PC-3 (cell line): ENCODE measurements around the gene AADAC. TPM values are rescaled to one million over a fixed set of nuclear protein-coding genes. Genes with fewer than 3 reads are reported as not detected.

Source experiments
- ATAC-seq: fragments of 200-7000 bp; cut with Tn5 transposase; 2 replicates; pipeline ENCODE4 v1.9.1; 2020; ENCODE audit warnings: mild to moderate bottlenecking, moderate library complexity
- BruUV-seq: library from RNA; stranded (reverse); fragments of 400-500 nt; replicated peaks from 2 replicates; lab custom pipeline; 2021; lab: Mats Ljungman, UMichigan
- CTCF ChIA-PET: fragments of 300-600 bp; sonication (Branson Sonifier 250); formaldehyde crosslinking; loops from one replicate; lab custom pipeline; 2022; ENCODE audit warnings: antibody characterized with exemption; lab: Charles Lee
- POLR2A ChIA-PET: fragments of 300-600 bp; sonication (Branson Sonifier 250); formaldehyde crosslinking; loops from one replicate; lab custom pipeline; 2022; ENCODE audit warnings: antibody characterized with exemption; ENCODE audit not compliant: unreplicated experiment; lab: Charles Lee
- DNase-seq: peaks from one replicate; pipeline ENCODE4 v3.0.0-alpha.2; 2015
- H2AFZ ChIP-seq: fragments of 300-600 bp; sonication (generic); 2 replicates; pipeline ENCODE4 v1.6.0; 2016; ENCODE audit warnings: antibody characterized with exemption, low read length
- H3F3A ChIP-seq: fragments of 300-600 bp; sonication (generic); one replicate; pipeline ENCODE4 v1.6.0; 2017; ENCODE audit warnings: antibody characterized with exemption, low read length, control low read depth, mild to moderate bottlenecking; ENCODE audit not compliant: unreplicated experiment
- H3K27ac ChIP-seq: fragments of 300-600 bp; sonication (generic); 2 replicates; pipeline ENCODE4 v1.5.1; 2016; ENCODE audit warnings: mild to moderate bottlenecking, low read length
- H3K27me3 ChIP-seq: fragments of 300-600 bp; sonication (generic); 2 replicates; pipeline ENCODE4 v1.6.1; 2016; ENCODE audit warnings: low read length, mixed read lengths
- H3K36me3 ChIP-seq: fragments of 300-600 bp; sonication (generic); 2 replicates; pipeline ENCODE4 v1.6.1; 2016; ENCODE audit warnings: low read depth, mixed run types, low read length, mixed read lengths
- H3K4me1 ChIP-seq: fragments of 300-600 bp; sonication (generic); 2 replicates; pipeline ENCODE4 v1.5.1; 2016; ENCODE audit warnings: low read length; ENCODE audit not compliant: insufficient read depth
- H3K4me2 ChIP-seq: fragments of 300-600 bp; sonication (generic); 2 replicates; pipeline ENCODE4 v1.6.0; 2016; ENCODE audit warnings: low read length
- H3K4me3 ChIP-seq: fragments of 300-600 bp; sonication (generic); 2 replicates; pipeline ENCODE4 v1.5.1; 2016; ENCODE audit warnings: mild to moderate bottlenecking, low read length, mixed read lengths
- H3K79me2 ChIP-seq: fragments of 300-600 bp; sonication (generic); 2 replicates; pipeline ENCODE4 v1.6.1; 2017; ENCODE audit warnings: low read length, mixed read lengths
- H3K9ac ChIP-seq: fragments of 300-600 bp; sonication (generic); 2 replicates; pipeline ENCODE4 v1.6.0; 2016; ENCODE audit warnings: mild to moderate bottlenecking, low read length
- H3K9me2 ChIP-seq: fragments of 300-600 bp; sonication (generic); replicated peaks from 2 replicates; pipeline ENCODE4 v1.6.1; 2016; ENCODE audit warnings: mixed run types, low read length, mixed read lengths
- H3K9me3 ChIP-seq: fragments of 300-600 bp; sonication (generic); 2 replicates; pipeline ENCODE4 v1.6.1; 2016; ENCODE audit warnings: low read length, mixed read lengths
- H4K20me1 ChIP-seq: fragments of 300-600 bp; sonication (generic); 2 replicates; pipeline ENCODE4 v1.6.1; 2016; ENCODE audit warnings: low read length, mixed read lengths
- CTCF ChIP-seq: fragments of 300-600 bp; sonication (generic); conservative IDR thresholded peaks from 2 replicates; pipeline ENCODE4 v1.5.1; 2017; ENCODE audit warnings: antibody characterized with exemption, low read depth, mild to moderate bottlenecking, low read length
- EZH2 ChIP-seq: fragments of 300-600 bp; sonication (generic); IDR thresholded peaks from one replicate; pipeline ENCODE4 v1.6.1; 2017; ENCODE audit warnings: antibody characterized with exemption, mild to moderate bottlenecking, low read length; ENCODE audit not compliant: unreplicated experiment
- EZH2phosphoT487 ChIP-seq: fragments of 300-600 bp; sonication (generic); IDR thresholded peaks from 2 replicates; pipeline ENCODE4 v1.6.1; 2018; ENCODE audit warnings: mild to moderate bottlenecking, antibody characterized with exemption, low read length, borderline replicate concordance
- intact Hi-C: fragments of 100-400 bp; cut with micrococcal nuclease; formaldehyde crosslinking; loops from 2 replicates; pipeline ENCODE4 v1.9.0; 2023
- total RNA-seq: library from RNA; depleted of rRNA; stranded (reverse); fragments of >200 nt; gene quantifications from 2 replicates; pipeline ENCODE4 v1.2.3, GENCODE V29; 2014

Gene AADAC
- total RNA-seq, 1 experiment from 2014 or later = 0.18 TPM

- Histone ChIP-seq H3K9me2 (no peaks in the 10 kb centered on the region), H4K20me1 (no peaks in the 10 kb centered on the region), H3K4me3 (no peak overlapping the region), H3F3A (no peaks in the 10 kb centered on the region), H3K27ac (no peak overlapping the region), H2AFZ (no peak overlapping the region), H3K9ac (no peak overlapping the region), H3K9me3 (no peaks in the 10 kb centered on the region), H3K36me3 (no peaks in the 10 kb centered on the region), H3K4me2 (no peak overlapping the region), H3K4me1 (peaks cover 14% of the 10 kb centered on the region), H3K27me3 (no peaks in the 10 kb centered on the region), H3K79me2 (no peaks in the 10 kb centered on the region)
- no peak for TF ChIP-seq EZH2
- no peak for TF ChIP-seq EZH2phosphoT487
- TF ChIP-seq CTCF = no peak
- no TSS peak for BruUV-seq
- DNase-seq = no peak
- no peak for ATAC-seq
- POLR2A ChIA-PET = no interaction called here
- intact Hi-C loops = no loop called here
- CTCF ChIA-PET = no interaction called here
These were observed 2.4 kb upstream of the AADAC start for GRCh38 chr3:151811474-151811873.

DNA sequence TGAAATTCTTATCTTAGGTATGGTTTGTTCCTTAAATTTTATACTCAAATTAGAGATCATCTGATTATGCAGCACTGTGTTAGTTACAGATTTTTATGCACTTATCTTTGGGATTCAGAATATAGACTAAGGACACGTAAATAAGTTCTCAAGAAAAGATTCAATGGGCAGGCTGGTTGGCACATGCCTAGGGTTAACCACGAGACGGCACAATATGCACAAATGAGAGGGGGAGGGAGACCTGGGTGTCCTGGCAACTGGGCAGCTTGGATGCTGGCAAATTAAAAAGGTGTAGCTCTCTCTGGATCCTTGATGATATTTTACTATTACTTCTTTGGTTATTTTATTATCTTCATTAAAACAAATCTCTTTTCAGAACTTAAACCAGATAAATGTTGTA is 672 bp downstream of the AADAC start:
- ChIA-PET POLR2A (no interaction called here), CTCF (no interaction called here)
- Histone ChIP-seq H4K20me1 (no peaks in the 10 kb centered on the region), H3K9ac (no peak overlapping the region), H3F3A (no peaks in the 10 kb centered on the region), H3K79me2 (no peaks in the 10 kb centered on the region), H3K27ac (no peak overlapping the region), H2AFZ (no peak overlapping the region), H3K4me2 (no peak overlapping the region), H3K4me3 (no peak overlapping the region), H3K36me3 (no peaks in the 10 kb centered on the region), H3K9me2 (no peaks in the 10 kb centered on the region), H3K4me1 (peaks cover 29% of the 10 kb centered on the region), H3K9me3 (no peaks in the 10 kb centered on the region), H3K27me3 (no peaks in the 10 kb centered on the region)
- intact Hi-C loops = no loop called here
- ATAC-seq = no peak
- BruUV-seq = no TSS peak
- TF ChIP-seq EZH2phosphoT487 (no peak), EZH2 (no peak), CTCF (no peak)
- no peak for DNase-seq

DNA sequence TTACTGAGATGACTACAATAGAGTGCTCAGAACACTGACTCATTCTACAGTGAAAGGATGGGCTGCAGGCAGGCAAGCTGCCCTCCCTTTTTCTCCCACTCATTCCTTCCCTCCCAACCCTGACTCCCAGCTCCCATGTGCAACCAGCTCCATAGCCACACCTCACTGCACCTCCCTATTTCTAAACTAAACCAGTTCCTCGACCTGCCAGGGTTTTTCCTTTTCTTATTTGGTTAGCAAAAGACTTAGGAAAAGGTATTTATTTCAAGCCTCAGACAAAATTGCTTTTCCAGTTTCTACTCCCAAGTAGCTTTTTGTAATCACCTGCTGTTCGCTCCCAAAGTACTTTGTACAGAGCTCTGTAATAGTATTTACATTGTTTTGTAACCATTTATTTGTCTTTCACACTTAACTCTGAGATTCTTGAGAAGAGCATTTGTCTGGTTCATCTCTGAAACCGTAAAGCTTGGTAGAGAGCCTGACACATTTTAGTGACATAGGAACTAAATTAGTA is 2.2 kb downstream of the AADAC start:
- Histone ChIP-seq H3K36me3 (no peaks in the 10 kb centered on the region), H3K4me3 (no peak overlapping the region; the same call in 1 of the 2 replicates), H3K4me2 (peak overlapping the region; percentile 38), H3K27ac (peak overlapping the region; percentile 51), H4K20me1 (no peaks in the 10 kb centered on the region), H3F3A (no peaks in the 10 kb centered on the region), H2AFZ (peak overlapping the region; percentile 49), H3K9ac (no peak overlapping the region), H3K27me3 (no peaks in the 10 kb centered on the region), H3K9me3 (no peaks in the 10 kb centered on the region), H3K9me2 (no peaks in the 10 kb centered on the region), H3K79me2 (no peaks in the 10 kb centered on the region), H3K4me1 (peaks cover 29% of the 10 kb centered on the region)
- intact Hi-C loops = no loop called here
- DNase-seq = peak; percentile 87
- POLR2A ChIA-PET = interaction anchor here (0.6 kb wide), 1 partner anchor 22 kb away, joined by 3 read pairs; no protein-coding TSS in a partner anchor
- CTCF ChIA-PET = interaction anchor here (0.9 kb wide), 1 partner anchor 377 kb away, joined by 3 read pairs; no protein-coding TSS in a partner anchor
- TF ChIP-seq EZH2 = no peak
- TF ChIP-seq CTCF = no peak
- TF ChIP-seq EZH2phosphoT487 = no peak
- ATAC-seq = peak; percentile 100
- BruUV-seq = no TSS peak
